Kidney (tissue), 14 donors: Measurements from ENCODE around the gene C4orf50. TPM values are rescaled to one million over a fixed set of nuclear protein-coding genes. Genes with fewer than 3 reads are reported as not detected.

Experiments used
- DNase-seq, 5 donors: peaks; one replicate each; pipeline ENCODE4 v3.0.0-alpha.2; 2013 to 2020
- FAIRE-seq: peaks from 2 replicates; lab custom pipeline; 2012; peaks lifted over from hg19 to GRCh38; lab: Jason Lieb, UNC
- H3K27ac ChIP-seq, 2 donors: one replicate each; pipeline ENCODE4 v1.7.0; 2013; ENCODE audit warnings: low read depth in 2 of 2, low read length in 2 of 2, inconsistent platforms in 1 of 2
- H3K27me3 ChIP-seq: one replicate; pipeline ENCODE4 v1.7.1; 2013; ENCODE audit warnings: low read length, inconsistent platforms; ENCODE audit not compliant: control insufficient read depth, insufficient read depth
- H3K36me3 ChIP-seq, 3 donors: one replicate each; pipeline versions ENCODE4 v1.7.0 to v1.7.1; 2013; ENCODE audit warnings: low read length in 3 of 3, control low read depth in 1 of 3, inconsistent platforms in 1 of 3; ENCODE audit not compliant: insufficient read depth in 3 of 3, control insufficient read depth in 2 of 3
- H3K4me1 ChIP-seq, 3 donors: one replicate each; pipeline versions ENCODE4 v1.7.0 to v1.7.1; 2013; ENCODE audit warnings: low read length in 3 of 3, inconsistent platforms in 1 of 3, low read depth in 1 of 3; ENCODE audit not compliant: control insufficient read depth in 2 of 3, insufficient read depth in 2 of 3
- H3K4me3 ChIP-seq, 3 donors: one replicate each; pipeline versions ENCODE4 v1.7.0 to v1.8.1; 2013; ENCODE audit warnings: low read length in 3 of 3, control low read depth in 1 of 3, inconsistent platforms in 1 of 3
- H3K9ac ChIP-seq, 3 donors: one replicate each; pipeline versions ENCODE4 v1.7.0 to v1.7.1; 2013; ENCODE audit warnings: low read length in 3 of 3, control low read depth in 1 of 3, inconsistent platforms in 1 of 3
- H3K9me3 ChIP-seq, 3 donors: one replicate each; pipeline versions ENCODE4 v1.7.0 to v1.7.1; 2013; ENCODE audit warnings: low read length in 3 of 3, control low read depth in 1 of 3, inconsistent platforms in 1 of 3; ENCODE audit not compliant: control insufficient read depth in 2 of 3, insufficient read depth in 1 of 3
- CTCF ChIP-seq: IDR thresholded peaks from 3 replicates; pipeline ENCODE4 v1.5.1; 2012; ENCODE audit warnings: mild to moderate bottlenecking, moderate library complexity, borderline replicate concordance; ENCODE audit not compliant: insufficient read depth; ENCODE audit errors: extremely low read depth
- intact Hi-C: fragments of 100-400 bp; cut with DNase I; formaldehyde crosslinking; loops from one replicate; pipeline ENCODE4 v1.11.1; 2022
- polyA plus RNA-seq: library from polyadenylated mRNA; stranded (reverse); fragments of 350-450 nt; fragmentation: Illumina TruSeq; extraction: RNeasy Lipid Tissue Mini Kit (QIAGEN cat#74804); gene quantifications from one replicate; pipeline ENCODE4 v1.2.3, GENCODE V29; 2014; ENCODE audit warnings: low read depth, low replicate concordance; ENCODE audit not compliant: insufficient read depth
- total RNA-seq: library from RNA; stranded (reverse); fragmentation: NEBNext Ultra II Directional; extraction: Animal tissue kit (Norgen Biotek cat#: 25700); gene quantifications from one replicate; pipeline ENCODE4 v1.2.1, GENCODE V29; 2021
- donor health status: control.
- donor health status: control.
- donor health status: control.
- donor health status: control.
- donor health status: control.
- donor health status: DM: yes; HTN: yes; CAD: no.
- donor health status: Normal renal cell carcinoma (clear cell type).

C4orf50 gene
- total and polyA plus RNA-seq, 2 donors from 2014 or later, result 0.16 TPM; not detected in 1

DNA sequence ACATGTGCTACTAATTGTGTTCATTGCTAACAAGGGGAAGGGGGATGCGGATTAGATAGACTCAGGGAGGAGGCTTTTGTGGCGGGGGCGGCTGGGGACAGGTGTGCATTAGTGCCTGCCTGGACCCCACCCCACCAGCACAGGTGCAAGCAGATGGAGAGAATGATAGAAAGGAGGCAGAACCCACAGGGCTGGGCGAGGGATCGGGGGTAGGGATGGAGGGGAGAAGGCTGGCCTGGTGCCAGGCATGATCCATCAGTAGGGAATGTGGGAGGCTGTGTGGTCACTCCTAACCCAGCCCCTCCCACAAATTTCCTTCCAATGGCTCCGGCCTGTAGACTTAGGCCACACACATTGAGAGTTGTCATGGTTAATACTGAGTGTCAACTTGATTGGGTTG is 94.9 kb downstream of the C4orf50 start:
- intact Hi-C loops, result no loop called here
- Histone ChIP-seq H3K4me3 (no peak overlapping the region), H3K4me1 (no peaks in the 10 kb centered on the region), H3K36me3 (no peaks in the 10 kb centered on the region), H3K9me3 (no peaks in the 10 kb centered on the region), H3K27ac (no peak overlapping the region), H3K9ac (no peak overlapping the region), H3K27me3 (no peaks in the 10 kb centered on the region)
- no peak for TF ChIP-seq CTCF
- DNase-seq, result peak in 1 of 5 donors; percentile 46
- no peak for FAIRE-seq

GRCh38 chr4:5922556-5922955 is 95.7 kb downstream of the C4orf50 start:
- intact Hi-C loops, result no loop called here
- peak in 1 of 5 donors; percentile 35 for DNase-seq
- Histone ChIP-seq H3K9me3 (no peaks in the 10 kb centered on the region), H3K9ac (no peak overlapping the region), H3K36me3 (no peaks in the 10 kb centered on the region), H3K4me1 (no peaks in the 10 kb centered on the region), H3K4me3 (no peak overlapping the region), H3K27ac (no peak overlapping the region), H3K27me3 (no peaks in the 10 kb centered on the region)
- no peak for TF ChIP-seq CTCF
- FAIRE-seq, result no peak

DNA sequence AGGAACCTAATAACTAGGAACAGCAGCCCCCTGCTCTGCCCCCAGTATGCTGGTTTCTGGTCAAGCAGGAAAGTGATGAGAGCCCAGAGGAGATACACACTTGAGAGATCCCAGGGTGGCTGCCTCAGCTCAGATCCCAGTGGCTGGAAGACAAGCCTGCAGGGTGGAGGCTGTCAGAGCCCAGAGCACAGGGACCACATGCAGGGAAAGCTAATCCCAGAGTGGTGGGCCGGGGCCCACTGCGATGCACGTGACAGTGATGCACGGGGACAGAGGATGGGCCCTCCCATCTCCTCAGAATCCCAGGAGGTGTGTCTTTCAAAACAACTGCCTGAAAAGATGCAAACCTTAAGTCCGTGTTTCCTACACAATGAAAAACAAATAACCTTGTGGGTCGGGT is 96.2 kb downstream of the C4orf50 start:
- DNase-seq (peak in 1 of 5 donors; percentile 29), FAIRE-seq (no peak)
- H3K4me1 ChIP-seq, result no peaks in the 10 kb centered on the region
- H3K27ac ChIP-seq, result no peak overlapping the region
- no peaks in the 10 kb centered on the region for H3K36me3 ChIP-seq
- no peak overlapping the region for H3K9ac ChIP-seq
- H3K4me3 ChIP-seq, result no peak overlapping the region
- TF ChIP-seq CTCF, result no peak
- H3K9me3 ChIP-seq, result no peaks in the 10 kb centered on the region
- no peaks in the 10 kb centered on the region for H3K27me3 ChIP-seq
- intact Hi-C loops, result no loop called here
